SH-SY5Y (cell line): ENCODE measurements around the gene PHAX.

Source experiments
- GATA2 ChIP-seq: IDR thresholded peaks from 2 replicates; pipeline ENCODE4 v1.6.1; 2011; ENCODE audit warnings: mild to moderate bottlenecking, low read depth, low read length
- GATA3 ChIP-seq: IDR thresholded peaks from 2 replicates; pipeline ENCODE4 v1.6.1; 2011; ENCODE audit warnings: low read depth, mild to moderate bottlenecking, low read length, moderate library complexity

The PHAX gene

GRCh38 chr5:126594748-126595485 lies 5.8 kb upstream of the PHAX start, which contains the start of gene ALDH7A1:
ALDH7A1 (minus strand) TSS chr5:126595219; CDS start chr5:126595198, 21 bp downstream.
- no peak for TF ChIP-seq GATA2
- TF ChIP-seq GATA3 = no peak

- TF ChIP-seq GATA2 (no peak), GATA3 (no peak)
These were observed 5.2 kb upstream of the PHAX start for GRCh38 chr5:126595486-126596083.

GRCh38 chr5:126597156-126597555 lies 3.6 kb upstream of the PHAX start:
- TF ChIP-seq GATA2 = no peak
- no peak for TF ChIP-seq GATA3

- no peak for TF ChIP-seq GATA3
- no peak for TF ChIP-seq GATA2
These were observed 1.2 kb upstream of the PHAX start for GRCh38 chr5:126599499-126599898.

- TF ChIP-seq GATA3 (no peak), GATA2 (no peak)
These were observed 2.8 kb downstream of the PHAX start for GRCh38 chr5:126603402-126603991.

- TF ChIP-seq GATA3 (no peak), GATA2 (no peak)
These were observed 4.8 kb downstream of the PHAX start for GRCh38 chr5:126605525-126605924.

GRCh38 chr5:126610160-126610559 lies 9.4 kb downstream of the PHAX start:
- no peak for TF ChIP-seq GATA2
- TF ChIP-seq GATA3 = no peak

- no peak for TF ChIP-seq GATA3
- TF ChIP-seq GATA2 = no peak
These were observed 9.9 kb downstream of the PHAX start for GRCh38 chr5:126610616-126611015.

GRCh38 chr5:126613941-126614592 lies 13.3 kb downstream of the PHAX start:
- TF ChIP-seq GATA3 (no peak), GATA2 (no peak)

- TF ChIP-seq GATA3 = no peak
These were observed 14.5 kb downstream of the PHAX start for GRCh38 chr5:126615286-126615685.

GRCh38 chr5:126619781-126620180 lies 19.0 kb downstream of the PHAX start:
- no peak for TF ChIP-seq GATA3
- TF ChIP-seq GATA2 = no peak

GRCh38 chr5:126624534-126624933 lies 23.8 kb downstream of the PHAX start:
- TF ChIP-seq GATA2 (no peak), GATA3 (no peak)

GRCh38 chr5:126628102-126628501 lies 27.4 kb downstream of the PHAX start:
- no peak for TF ChIP-seq GATA3
- no peak for TF ChIP-seq GATA2

GRCh38 chr5:126631920-126632319 lies 31.2 kb downstream of the PHAX start:
- no peak for TF ChIP-seq GATA3
- TF ChIP-seq GATA2 = no peak
